Stomach (tissue), 4 donors: ENCODE measurements around the gene EDA.

Experiments used
- EP300 ChIP-seq: sonication (generic); formaldehyde crosslinking; IDR thresholded peaks from one replicate; pipeline ENCODE4 v1.6.1; 2017; ENCODE audit warnings: antibody characterized with exemption
- POLR2A ChIP-seq, 4 donors: fragments of 450-650 bp; IDR thresholded peaks; one replicate each; pipeline ENCODE4 v1.6.1; 2016; ENCODE audit warnings: antibody characterized with exemption in 4 of 4, control low read depth in 2 of 4, mild to moderate bottlenecking in 1 of 4, moderate library complexity in 1 of 4
- POLR2AphosphoS5 ChIP-seq, 3 donors: sonication (generic); formaldehyde crosslinking; IDR thresholded peaks; one replicate each; pipeline ENCODE4 v1.6.1; 2016; ENCODE audit warnings: antibody characterized with exemption in 3 of 3
- TF ChIP-seq, protein P1 (sequence below), 7 experiments: fragments of 450-650 bp in 4 of 7; fragments of 200-600 bp in 3 of 7; sonication (generic) in 3 of 7; IDR thresholded peaks; one replicate each; pipeline ENCODE4 v1.5.1; 2016 to 2019; ENCODE audit warnings: antibody characterized with exemption in 7 of 7, control low read depth in 2 of 7, mild to moderate bottlenecking in 1 of 7

DNA sequence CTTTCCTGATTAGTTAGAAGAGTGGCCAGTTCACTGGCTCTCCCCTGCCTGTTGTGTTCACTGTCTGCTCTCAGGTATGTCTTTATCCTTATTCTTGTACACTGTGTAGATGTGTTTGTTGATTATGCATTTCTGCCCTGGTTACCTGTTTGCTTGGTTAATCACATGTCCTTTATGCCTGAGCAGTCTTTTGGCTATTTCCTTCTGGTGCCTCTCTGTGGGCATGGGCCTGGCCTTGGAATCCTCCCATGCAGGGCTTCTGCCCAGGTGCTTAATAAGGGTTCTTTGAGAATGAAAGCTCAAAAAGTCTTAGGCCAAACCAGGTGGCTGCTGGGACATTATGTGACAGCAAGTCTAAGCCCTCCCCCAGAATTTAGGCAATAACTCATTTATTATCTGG, 472.8 kb downstream of the EDA start:
- TF ChIP-seq, protein P1, sequence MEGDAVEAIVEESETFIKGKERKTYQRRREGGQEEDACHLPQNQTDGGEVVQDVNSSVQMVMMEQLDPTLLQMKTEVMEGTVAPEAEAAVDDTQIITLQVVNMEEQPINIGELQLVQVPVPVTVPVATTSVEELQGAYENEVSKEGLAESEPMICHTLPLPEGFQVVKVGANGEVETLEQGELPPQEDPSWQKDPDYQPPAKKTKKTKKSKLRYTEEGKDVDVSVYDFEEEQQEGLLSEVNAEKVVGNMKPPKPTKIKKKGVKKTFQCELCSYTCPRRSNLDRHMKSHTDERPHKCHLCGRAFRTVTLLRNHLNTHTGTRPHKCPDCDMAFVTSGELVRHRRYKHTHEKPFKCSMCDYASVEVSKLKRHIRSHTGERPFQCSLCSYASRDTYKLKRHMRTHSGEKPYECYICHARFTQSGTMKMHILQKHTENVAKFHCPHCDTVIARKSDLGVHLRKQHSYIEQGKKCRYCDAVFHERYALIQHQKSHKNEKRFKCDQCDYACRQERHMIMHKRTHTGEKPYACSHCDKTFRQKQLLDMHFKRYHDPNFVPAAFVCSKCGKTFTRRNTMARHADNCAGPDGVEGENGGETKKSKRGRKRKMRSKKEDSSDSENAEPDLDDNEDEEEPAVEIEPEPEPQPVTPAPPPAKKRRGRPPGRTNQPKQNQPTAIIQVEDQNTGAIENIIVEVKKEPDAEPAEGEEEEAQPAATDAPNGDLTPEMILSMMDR (IDR thresholded peaks at IDR 0.05) = no peak
- TF ChIP-seq EP300 (no peak), POLR2A (IDR thresholded peaks at IDR 0.05) (no peak), POLR2AphosphoS5 (IDR thresholded peaks at IDR 0.05) (no peak)
